ENCODE data around the gene MFF.
"Not testable (repeated sequence)": the region's sequence is repeated elsewhere in the genome, so short reads cannot be mapped to it uniquely, and the experiment has no call there.

MFF gene

DNA sequence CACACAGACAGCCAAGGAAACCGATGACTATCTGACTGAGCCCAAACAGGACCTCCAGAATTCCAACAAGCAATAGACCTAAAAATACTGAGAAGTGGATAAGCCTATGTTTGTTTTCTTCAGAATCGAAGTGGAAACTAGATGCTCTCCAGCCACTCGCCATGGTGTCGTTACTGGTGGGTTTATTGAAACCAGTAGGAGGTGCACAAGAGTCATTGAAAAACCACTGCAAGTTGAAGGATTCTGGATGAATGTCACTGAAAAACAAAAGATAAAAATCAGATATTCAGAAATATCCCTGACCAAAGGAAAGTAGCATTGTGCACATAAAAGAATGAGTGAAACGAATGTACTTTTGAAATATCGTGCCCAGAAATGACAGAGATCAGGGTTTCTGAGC lies 38.7 kb downstream of the MFF start:
- no peak overlapping the region for H3K27ac ChIP-seq (ENCODE audit: low read length)
- H3K27me3 ChIP-seq (ENCODE audit: low read depth, low read length), result no peaks in the 10 kb centered on the region
- no peak overlapping the region for H3K9ac ChIP-seq (ENCODE audit: low read length)
- H3K79me2 ChIP-seq (ENCODE audit: low read length), result no peaks in the 10 kb centered on the region
- H3K9me3 ChIP-seq (ENCODE audit: insufficient read depth, low read length), result no peaks in the 10 kb centered on the region
- H2AFZ ChIP-seq (ENCODE audit: low read depth, low read length), result no peak overlapping the region
- H4K20me1 ChIP-seq (ENCODE audit: insufficient read depth, low read length), result no peaks in the 10 kb centered on the region
- H3K4me2 ChIP-seq (ENCODE audit: low read length), result no peak overlapping the region
- TF ChIP-seq CTCF (IDR thresholded peaks at IDR 0.05; ENCODE audit: low read depth, low read length), result peak; percentile 28
- no peak for TF ChIP-seq EZH2phosphoT487 (IDR thresholded peaks at IDR 0.05; ENCODE audit: low read depth)
- H3K36me3 ChIP-seq (replicated peaks; ENCODE audit: low read depth, low read length), result no peaks in the 10 kb centered on the region
- no peak overlapping the region for H3K4me3 ChIP-seq (ENCODE audit: low read length)
- H3K4me1 ChIP-seq (ENCODE audit: low read length), result no peaks in the 10 kb centered on the region

DNA sequence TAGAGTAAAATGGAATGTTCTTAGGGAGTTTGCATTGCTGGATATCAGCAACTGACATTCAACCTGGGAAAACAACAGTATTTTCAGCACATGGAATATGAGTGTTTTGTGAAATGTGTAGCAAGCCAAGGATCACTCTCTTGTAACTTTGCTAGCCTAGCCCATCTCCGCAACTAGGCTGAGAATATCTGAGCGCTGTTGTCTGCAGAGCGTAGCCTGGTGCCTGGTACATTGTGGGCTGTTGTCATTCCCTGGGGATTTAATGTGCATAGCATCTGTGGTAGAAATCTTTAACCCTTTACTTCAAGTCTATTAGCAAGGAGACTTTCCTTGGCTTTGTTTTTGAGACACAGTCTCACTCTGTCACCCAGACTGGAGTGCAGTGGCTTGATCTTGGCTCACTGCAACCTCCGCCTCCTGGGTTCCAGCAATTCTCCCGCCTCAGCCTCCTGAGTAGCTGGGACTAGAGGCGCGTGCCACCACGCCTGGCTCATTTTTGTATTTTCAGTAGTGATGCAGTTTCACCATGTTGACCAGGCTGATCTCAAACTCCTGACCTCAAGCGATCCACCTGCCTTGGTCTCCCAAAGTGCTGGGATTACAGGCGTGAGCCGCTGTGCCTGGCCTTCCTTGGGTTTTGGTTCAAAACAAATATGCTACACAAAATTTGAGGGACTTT lies 39.7 kb downstream of the MFF start:
- H3K4me2 ChIP-seq (ENCODE audit: low read length); H3K27me3 ChIP-seq (ENCODE audit: low read depth, low read length); H2AFZ ChIP-seq (ENCODE audit: low read depth, low read length); H3K9me3 ChIP-seq (ENCODE audit: insufficient read depth, low read length); H4K20me1 ChIP-seq (ENCODE audit: insufficient read depth, low read length); H3K27ac ChIP-seq (ENCODE audit: low read length); H3K79me2 ChIP-seq (ENCODE audit: low read length); H3K9ac ChIP-seq (ENCODE audit: low read length); H3K4me3 ChIP-seq (ENCODE audit: low read length); H3K36me3 ChIP-seq (replicated peaks; ENCODE audit: low read depth, low read length); H3K4me1 ChIP-seq (ENCODE audit: low read length): not testable (repeated sequence)

DNA sequence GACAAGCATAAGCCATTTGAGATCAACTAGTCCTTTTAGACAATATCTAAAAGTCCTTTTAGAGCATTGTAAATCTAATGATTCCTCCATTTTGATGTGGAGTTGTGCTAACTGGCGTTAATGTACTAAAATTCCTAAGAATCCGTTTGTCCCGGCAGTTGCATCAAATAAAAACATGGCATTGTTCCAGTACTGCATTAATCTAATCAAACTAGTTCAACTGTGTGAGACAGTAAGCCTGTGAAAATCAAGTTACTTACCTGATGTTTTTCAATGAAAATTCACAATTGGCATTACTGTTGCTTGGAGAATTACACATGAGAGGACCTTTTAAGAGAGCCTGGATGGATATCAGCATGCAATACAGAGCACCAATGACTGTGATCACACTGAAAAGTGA lies 40.8 kb downstream of the MFF start:
- Histone ChIP-seq H3K36me3 (replicated peaks; ENCODE audit: low read depth, low read length) (no peaks in the 10 kb centered on the region), H3K27ac (ENCODE audit: low read length) (no peak overlapping the region), H3K4me1 (ENCODE audit: low read length) (no peaks in the 10 kb centered on the region), H3K79me2 (ENCODE audit: low read length) (no peaks in the 10 kb centered on the region), H3K4me3 (ENCODE audit: low read length) (no peak overlapping the region), H3K4me2 (ENCODE audit: low read length) (no peak overlapping the region), H3K27me3 (ENCODE audit: low read depth, low read length) (no peaks in the 10 kb centered on the region), H3K9ac (ENCODE audit: low read length) (no peak overlapping the region), H3K9me3 (ENCODE audit: insufficient read depth, low read length) (no peaks in the 10 kb centered on the region), H4K20me1 (ENCODE audit: insufficient read depth, low read length) (no peaks in the 10 kb centered on the region), H2AFZ (ENCODE audit: low read depth, low read length) (no peak overlapping the region)
- TF ChIP-seq EZH2phosphoT487 (IDR thresholded peaks at IDR 0.05; ENCODE audit: low read depth) (no peak), CTCF (IDR thresholded peaks at IDR 0.05; ENCODE audit: low read depth, low read length) (no peak)

DNA sequence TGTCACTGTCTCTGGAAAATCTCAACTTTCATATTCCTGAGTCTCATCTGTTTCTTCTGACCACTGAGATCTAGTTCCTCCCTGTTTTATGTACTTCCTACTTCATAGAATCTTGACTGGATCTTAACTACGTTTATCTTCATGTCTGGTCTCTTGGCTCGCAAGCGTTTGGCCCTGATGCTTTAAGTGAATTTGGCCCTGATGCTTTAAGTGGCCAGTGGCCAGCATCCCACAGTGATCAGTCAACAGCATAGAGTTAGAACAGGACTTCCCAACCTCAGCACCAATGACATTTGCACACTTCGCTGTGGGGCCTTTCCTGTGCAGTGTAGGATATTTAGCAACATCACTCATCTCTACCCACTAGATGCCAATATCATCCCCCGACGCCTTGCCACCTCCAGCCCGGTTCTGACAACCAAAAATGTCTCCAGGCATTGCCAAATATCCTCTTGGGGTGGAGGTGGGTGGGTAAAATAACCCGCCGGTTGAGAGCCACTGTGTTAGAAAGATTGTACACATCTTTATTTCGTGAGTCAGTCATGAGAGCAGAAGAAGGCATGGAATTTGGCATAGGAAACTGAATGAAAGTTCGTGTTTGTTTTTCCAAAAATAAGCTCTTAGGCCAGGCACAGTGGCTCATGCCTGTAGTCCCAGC lies 41.8 kb downstream of the MFF start:
- Histone ChIP-seq H3K27me3 (ENCODE audit: low read depth, low read length) (no peaks in the 10 kb centered on the region), H3K27ac (ENCODE audit: low read length) (no peak overlapping the region), H4K20me1 (ENCODE audit: insufficient read depth, low read length) (no peaks in the 10 kb centered on the region), H3K36me3 (replicated peaks; ENCODE audit: low read depth, low read length) (no peaks in the 10 kb centered on the region), H3K4me2 (ENCODE audit: low read length) (no peak overlapping the region), H2AFZ (ENCODE audit: low read depth, low read length) (no peak overlapping the region), H3K9ac (ENCODE audit: low read length) (no peak overlapping the region), H3K79me2 (ENCODE audit: low read length) (no peaks in the 10 kb centered on the region), H3K9me3 (ENCODE audit: insufficient read depth, low read length) (no peaks in the 10 kb centered on the region), H3K4me3 (ENCODE audit: low read length) (no peak overlapping the region), H3K4me1 (ENCODE audit: low read length) (no peaks in the 10 kb centered on the region)
- TF ChIP-seq CTCF (IDR thresholded peaks at IDR 0.05; ENCODE audit: low read depth, low read length) (no peak), EZH2phosphoT487 (IDR thresholded peaks at IDR 0.05; ENCODE audit: low read depth) (no peak)

All from OCI-LY3 (cell line).